Panc1 (cell line): ENCODE measurements around the gene SETX. TPM values are rescaled to one million over a fixed set of nuclear protein-coding genes. Genes with fewer than 3 reads are reported as not detected.

ENCODE experiments used
- ATAC-seq: fragments of 200-7000 bp; cut with Tn5 transposase; 2 replicates; pipeline ENCODE4 v1.9.1; 2020; ENCODE audit warnings: mild to moderate bottlenecking, moderate library complexity
- BruUV-seq: library from RNA; stranded (reverse); fragments of 400-500 nt; replicated peaks from 2 replicates; lab custom pipeline; 2021; lab: Mats Ljungman, UMichigan
- CTCF ChIA-PET: fragments of 300-600 bp; sonication (Branson Sonifier 250); formaldehyde crosslinking; loops from one replicate; lab custom pipeline; 2022; ENCODE audit warnings: antibody characterized with exemption; lab: Charles Lee
- POLR2A ChIA-PET: fragments of 300-600 bp; sonication (Branson Sonifier 250); formaldehyde crosslinking; loops from one replicate; lab custom pipeline; 2022; ENCODE audit warnings: antibody characterized with exemption; lab: Charles Lee
- DNase-seq: peaks from one replicate; pipeline ENCODE4 v3.0.0-alpha.2; 2010; ENCODE audit warnings: low read depth, low spot score
- H3K27ac ChIP-seq: 2 replicates; pipeline ENCODE4 v1.5.1; 2011; ENCODE audit warnings: mild to moderate bottlenecking, low read length, inconsistent platforms
- H3K27me3 ChIP-seq: fragments of 200-500 bp; sonication (Bioruptor generic); 2 replicates; pipeline ENCODE4 v1.6.0; 2014; ENCODE audit warnings: low read length, inconsistent platforms; ENCODE audit not compliant: control insufficient read depth, insufficient read depth
- H3K36me3 ChIP-seq: fragments of 200-500 bp; sonication (Bioruptor generic); 2 replicates; pipeline ENCODE4 v1.5.1; 2014; ENCODE audit warnings: inconsistent platforms, mild to moderate bottlenecking, low read length, moderate library complexity; ENCODE audit not compliant: control insufficient read depth, insufficient read depth
- H3K4me1 ChIP-seq: 2 replicates; pipeline ENCODE4 v1.5.1; 2011; ENCODE audit warnings: inconsistent platforms, mild to moderate bottlenecking, low read length, moderate library complexity; ENCODE audit not compliant: control insufficient read depth, insufficient read depth
- H3K4me3 ChIP-seq, 2 experiments: 2 replicates each; pipeline ENCODE4 v1.5.1; 2011 to 2012; ENCODE audit warnings: low read depth in 2 of 2, low read length in 2 of 2, mild to moderate bottlenecking in 2 of 2, inconsistent platforms in 1 of 2, moderate library complexity in 1 of 2
- H3K9me3 ChIP-seq: fragments of 200-500 bp; sonication (Bioruptor generic); 2 replicates; pipeline ENCODE4 v1.5.1; 2014; ENCODE audit warnings: low read depth, mild to moderate bottlenecking, inconsistent platforms, low read length, moderate library complexity; ENCODE audit not compliant: control insufficient read depth, insufficient read depth
- POLR2AphosphoS5 ChIP-seq: IDR thresholded peaks from 2 replicates; pipeline ENCODE4 v1.6.1; 2012; ENCODE audit warnings: mild to moderate bottlenecking, low read depth, low read length, moderate library complexity
- SIN3A ChIP-seq: IDR thresholded peaks from 2 replicates; pipeline ENCODE4 v1.6.1; 2012; ENCODE audit warnings: low read depth, mild to moderate bottlenecking, low read length, moderate library complexity, borderline replicate concordance; ENCODE audit not compliant: insufficient read depth
- TCF7L2 ChIP-seq: IDR thresholded peaks from 2 replicates; pipeline ENCODE4 v1.6.1; 2011; ENCODE audit warnings: mild to moderate bottlenecking, low read depth, low read length, inconsistent platforms
- in situ Hi-C: cut with HindIII; loops from 2 replicates; pipeline ENCODE4 v1.10.0; 2016; ENCODE audit warnings: low sequenced_read_pairs, low pct_unique_long_range_greater_than_20kb
- intact Hi-C: fragments of 100-400 bp; cut with micrococcal nuclease; formaldehyde crosslinking; loops from one replicate; pipeline ENCODE4 v1.10.0; 2022; ENCODE audit not compliant: unreplicated experiment
- total RNA-seq: library from RNA; stranded (reverse); gene quantifications from one replicate; pipeline ENCODE4 v1.2.1, GENCODE V29; 2021; ENCODE audit not compliant: unreplicated experiment
- TF ChIP-seq, protein P1 (sequence below): fragments of 450-650 bp; IDR thresholded peaks from 2 replicates; pipeline ENCODE4 v1.5.1; 2017; ENCODE audit warnings: mild to moderate bottlenecking
- TF ChIP-seq, protein P2 (sequence below), 2 experiments: IDR thresholded peaks; 2 replicates each; pipeline ENCODE4 v1.6.1; 2011 to 2012; ENCODE audit warnings: low read depth in 2 of 2, control low read depth in 1 of 2, low read length in 1 of 2, mild to moderate bottlenecking in 1 of 2, moderate library complexity in 1 of 2; ENCODE audit not compliant: insufficient read depth in 1 of 2

SETX gene
- total RNA-seq, 1 experiment from 2014 or later = 28.1 TPM

DNA sequence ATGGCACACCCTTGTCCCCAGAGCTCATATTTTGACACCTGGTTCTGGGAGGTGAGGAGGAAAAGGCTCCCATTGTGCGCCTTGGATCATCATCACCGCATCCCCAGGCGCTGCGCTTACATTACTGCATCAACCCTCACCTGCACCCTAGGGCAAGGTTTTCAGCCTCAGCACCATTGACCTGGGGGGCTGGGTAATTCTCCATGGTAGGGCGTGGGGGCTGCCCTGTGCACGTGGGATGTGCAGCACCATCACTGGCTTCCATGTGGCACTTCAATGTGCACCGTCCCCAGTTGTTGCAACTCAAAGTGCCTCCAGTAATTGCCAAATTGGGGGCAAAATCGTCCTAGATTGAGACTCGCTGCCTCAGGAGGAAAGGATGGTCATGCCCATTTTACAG is 109.3 kb downstream of the SETX start:
- TF ChIP-seq, protein P1, sequence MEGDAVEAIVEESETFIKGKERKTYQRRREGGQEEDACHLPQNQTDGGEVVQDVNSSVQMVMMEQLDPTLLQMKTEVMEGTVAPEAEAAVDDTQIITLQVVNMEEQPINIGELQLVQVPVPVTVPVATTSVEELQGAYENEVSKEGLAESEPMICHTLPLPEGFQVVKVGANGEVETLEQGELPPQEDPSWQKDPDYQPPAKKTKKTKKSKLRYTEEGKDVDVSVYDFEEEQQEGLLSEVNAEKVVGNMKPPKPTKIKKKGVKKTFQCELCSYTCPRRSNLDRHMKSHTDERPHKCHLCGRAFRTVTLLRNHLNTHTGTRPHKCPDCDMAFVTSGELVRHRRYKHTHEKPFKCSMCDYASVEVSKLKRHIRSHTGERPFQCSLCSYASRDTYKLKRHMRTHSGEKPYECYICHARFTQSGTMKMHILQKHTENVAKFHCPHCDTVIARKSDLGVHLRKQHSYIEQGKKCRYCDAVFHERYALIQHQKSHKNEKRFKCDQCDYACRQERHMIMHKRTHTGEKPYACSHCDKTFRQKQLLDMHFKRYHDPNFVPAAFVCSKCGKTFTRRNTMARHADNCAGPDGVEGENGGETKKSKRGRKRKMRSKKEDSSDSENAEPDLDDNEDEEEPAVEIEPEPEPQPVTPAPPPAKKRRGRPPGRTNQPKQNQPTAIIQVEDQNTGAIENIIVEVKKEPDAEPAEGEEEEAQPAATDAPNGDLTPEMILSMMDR = no peak
- TF ChIP-seq, protein P2, sequence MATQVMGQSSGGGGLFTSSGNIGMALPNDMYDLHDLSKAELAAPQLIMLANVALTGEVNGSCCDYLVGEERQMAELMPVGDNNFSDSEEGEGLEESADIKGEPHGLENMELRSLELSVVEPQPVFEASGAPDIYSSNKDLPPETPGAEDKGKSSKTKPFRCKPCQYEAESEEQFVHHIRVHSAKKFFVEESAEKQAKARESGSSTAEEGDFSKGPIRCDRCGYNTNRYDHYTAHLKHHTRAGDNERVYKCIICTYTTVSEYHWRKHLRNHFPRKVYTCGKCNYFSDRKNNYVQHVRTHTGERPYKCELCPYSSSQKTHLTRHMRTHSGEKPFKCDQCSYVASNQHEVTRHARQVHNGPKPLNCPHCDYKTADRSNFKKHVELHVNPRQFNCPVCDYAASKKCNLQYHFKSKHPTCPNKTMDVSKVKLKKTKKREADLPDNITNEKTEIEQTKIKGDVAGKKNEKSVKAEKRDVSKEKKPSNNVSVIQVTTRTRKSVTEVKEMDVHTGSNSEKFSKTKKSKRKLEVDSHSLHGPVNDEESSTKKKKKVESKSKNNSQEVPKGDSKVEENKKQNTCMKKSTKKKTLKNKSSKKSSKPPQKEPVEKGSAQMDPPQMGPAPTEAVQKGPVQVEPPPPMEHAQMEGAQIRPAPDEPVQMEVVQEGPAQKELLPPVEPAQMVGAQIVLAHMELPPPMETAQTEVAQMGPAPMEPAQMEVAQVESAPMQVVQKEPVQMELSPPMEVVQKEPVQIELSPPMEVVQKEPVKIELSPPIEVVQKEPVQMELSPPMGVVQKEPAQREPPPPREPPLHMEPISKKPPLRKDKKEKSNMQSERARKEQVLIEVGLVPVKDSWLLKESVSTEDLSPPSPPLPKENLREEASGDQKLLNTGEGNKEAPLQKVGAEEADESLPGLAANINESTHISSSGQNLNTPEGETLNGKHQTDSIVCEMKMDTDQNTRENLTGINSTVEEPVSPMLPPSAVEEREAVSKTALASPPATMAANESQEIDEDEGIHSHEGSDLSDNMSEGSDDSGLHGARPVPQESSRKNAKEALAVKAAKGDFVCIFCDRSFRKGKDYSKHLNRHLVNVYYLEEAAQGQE (IDR thresholded peaks at IDR 0.05; ENCODE audit: insufficient read depth in 1 of 2, low read depth in 2 of 2, low read length in 1 of 2) = no peak
- TF ChIP-seq POLR2AphosphoS5 (no peak), SIN3A (no peak), TCF7L2 (no peak)
- in situ Hi-C loops (no loop called here), intact Hi-C loops (no loop called here)
- no peaks in the 10 kb centered on the region for H3K27me3 ChIP-seq
- no peaks in the 10 kb centered on the region for H3K36me3 ChIP-seq
- POLR2A ChIA-PET = no interaction called here
- no peaks in the 10 kb centered on the region; the same call in none of the 2 replicates for H3K4me1 ChIP-seq
- no peak overlapping the region for H3K4me3 ChIP-seq
- H3K27ac ChIP-seq = no peak overlapping the region
- no TSS peak for BruUV-seq
- ATAC-seq (no peak), DNase-seq (no peak)
- CTCF ChIA-PET = no interaction called here
- no peaks in the 10 kb centered on the region for H3K9me3 ChIP-seq

DNA sequence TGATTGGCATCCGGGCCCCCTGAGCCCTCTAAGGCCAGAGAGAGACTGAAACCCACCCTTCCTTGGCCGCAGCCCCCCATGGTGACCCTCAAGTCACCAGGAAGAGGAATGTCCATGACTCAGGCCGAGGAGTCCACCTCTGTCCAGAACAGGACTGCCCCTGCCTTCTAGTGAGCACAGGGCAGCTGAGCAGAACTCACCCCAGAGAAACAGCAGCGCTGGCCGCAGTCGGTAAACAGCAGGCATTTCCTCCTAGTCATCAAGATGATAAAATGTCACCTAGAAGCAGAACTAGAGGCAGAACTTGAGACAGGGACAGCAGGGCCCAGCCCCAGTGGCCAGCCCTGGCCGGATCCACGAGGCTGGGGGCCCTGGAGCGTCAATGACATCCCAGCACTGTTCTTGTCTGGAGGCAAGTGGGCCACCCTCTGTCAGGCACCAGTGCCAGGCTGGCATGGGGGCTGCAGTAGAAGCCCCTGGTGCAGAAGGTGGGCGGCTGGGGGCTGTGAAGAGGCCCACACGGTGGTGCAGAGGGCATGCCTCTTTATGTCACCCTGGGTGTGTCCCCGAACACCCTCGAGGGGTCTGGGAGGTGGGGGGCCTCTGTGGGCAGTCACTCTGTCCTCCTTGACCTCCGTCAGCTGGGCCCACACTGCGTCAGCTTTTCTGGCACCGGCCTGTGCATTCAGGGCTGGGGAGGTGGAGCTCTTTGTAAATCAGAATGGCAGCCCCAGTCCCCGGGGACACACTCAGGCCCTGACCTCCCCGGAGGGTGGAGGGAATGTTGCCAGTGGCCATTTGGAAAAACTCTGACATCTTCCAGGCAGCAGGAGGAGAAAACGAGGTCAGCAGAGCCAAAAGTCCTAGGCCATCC is 110.0 kb downstream of the SETX start:
- ATAC-seq = no peak
- Histone ChIP-seq H3K27me3 (no peaks in the 10 kb centered on the region), H3K27ac (no peak overlapping the region), H3K4me3 (no peak overlapping the region), H3K9me3 (no peaks in the 10 kb centered on the region), H3K4me1 (no peaks in the 10 kb centered on the region; the same call in none of the 2 replicates), H3K36me3 (no peaks in the 10 kb centered on the region)
- no peak for DNase-seq
- CTCF ChIA-PET = no interaction called here
- POLR2A ChIA-PET = no interaction called here
- TF ChIP-seq TCF7L2 (no peak), SIN3A (no peak), POLR2AphosphoS5 (no peak)
- TF ChIP-seq, protein P2 (IDR thresholded peaks at IDR 0.05; ENCODE audit: insufficient read depth in 1 of 2, low read depth in 2 of 2, low read length in 1 of 2) = no peak
- TF ChIP-seq, protein P1 = no peak
- no TSS peak for BruUV-seq
- in situ Hi-C loops = no loop called here
- intact Hi-C loops = no loop called here
